Measurements from ENCODE around the gene MFSD1.
A peak's percentile ranks its signal among the peaks of the same experiment; 100 is the strongest.
"Not testable (repeated sequence)": the region's sequence is repeated elsewhere in the genome, so short reads cannot be mapped to it uniquely, and the experiment has no call there.

MFSD1 gene

GRCh38 chr3:158788446-158788845, 13.4 kb upstream of the MFSD1 start:
- Histone ChIP-seq H2BK15ac (replicated peaks; ENCODE audit: low read depth) (no peak overlapping the region), H3K27ac (ENCODE audit: low read depth, low read length) (no peak overlapping the region)
- WGBS (ENCODE audit: extremely low coverage, insufficient coverage, low lambda C conversion rate), result no CpG with 5 or more reads among the region's 1 CpG

DNA sequence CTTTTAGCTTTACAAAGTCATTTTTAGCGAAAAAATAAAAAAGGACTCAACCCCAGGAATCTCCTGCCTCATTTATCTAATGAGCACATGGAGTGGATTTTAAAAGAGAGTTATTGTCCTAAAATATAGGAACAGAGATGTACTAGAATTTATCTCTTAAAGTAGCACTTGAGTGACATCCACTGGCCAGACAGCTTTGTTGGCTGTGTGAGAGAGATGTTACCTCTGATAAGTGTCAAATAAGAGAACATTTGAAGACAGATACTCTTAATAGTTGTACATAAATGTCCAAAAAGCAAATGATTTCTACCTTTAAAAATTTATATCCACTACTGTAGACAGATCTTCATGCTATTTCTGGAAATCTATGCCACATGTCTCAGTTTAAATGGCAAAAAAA, 12.3 kb upstream of the MFSD1 start:
- no peaks in the 10 kb centered on the region for H3K27me3 ChIP-seq (ENCODE audit: insufficient read depth, low read length, poor library complexity)
- no peak overlapping the region for H3K27ac ChIP-seq (ENCODE audit: low read depth, low read length)
- no peak overlapping the region for H4K8ac ChIP-seq (ENCODE audit: low read depth, low read length)
- no peaks in the 10 kb centered on the region for H3K36me3 ChIP-seq (ENCODE audit: control insufficient read depth, insufficient read depth, low read length)
- H3K4me3 ChIP-seq (ENCODE audit: low read length), result no peak overlapping the region
- H4K5ac ChIP-seq (ENCODE audit: low read length), result no peak overlapping the region
- no CpG with 5 or more reads among the region's 1 CpG for WGBS (ENCODE audit: extremely low coverage, insufficient coverage, low lambda C conversion rate)
- H3K4me2 ChIP-seq (ENCODE audit: low read length), result no peak overlapping the region
- H3K56ac ChIP-seq (ENCODE audit: low read length), result no peak overlapping the region
- no peaks in the 10 kb centered on the region for H3K4me1 ChIP-seq (ENCODE audit: control insufficient read depth, low read depth, low read length)
- no peak overlapping the region for H2BK15ac ChIP-seq (replicated peaks; ENCODE audit: low read depth)
- no peak overlapping the region for H3K9ac ChIP-seq (ENCODE audit: low read length)
- H3K4ac ChIP-seq (ENCODE audit: low read depth, low read length), result no peak overlapping the region
- no peak overlapping the region for H2BK5ac ChIP-seq (ENCODE audit: low read length)
- no peak overlapping the region for H3K18ac ChIP-seq (ENCODE audit: low read length)
- no peak overlapping the region for H2AK5ac ChIP-seq (ENCODE audit: low read length)
- H3K23ac ChIP-seq (ENCODE audit: low read length), result no peak overlapping the region
- DNase-seq, result no peak
- no peaks in the 10 kb centered on the region for H3K79me1 ChIP-seq (ENCODE audit: low read length)
- no peak overlapping the region for H2BK120ac ChIP-seq (ENCODE audit: low read depth, low read length)
- no peaks in the 10 kb centered on the region for H3K79me2 ChIP-seq (ENCODE audit: control insufficient read depth, insufficient read depth, low read length)

More at GRCh38 chr3:158788446-158788845, 13.4 kb upstream of the MFSD1 start:
- Histone ChIP-seq H3K79me1 (ENCODE audit: low read length) (no peaks in the 10 kb centered on the region), H3K4ac (ENCODE audit: low read depth, low read length) (no peak overlapping the region), H3K9ac (ENCODE audit: low read length) (no peak overlapping the region), H3K4me1 (ENCODE audit: control insufficient read depth, low read depth, low read length) (no peaks in the 10 kb centered on the region), H4K8ac (ENCODE audit: low read depth, low read length) (no peak overlapping the region), H3K4me2 (ENCODE audit: low read length) (no peak overlapping the region), H3K18ac (ENCODE audit: low read length) (no peak overlapping the region), H3K4me3 (ENCODE audit: low read length) (no peak overlapping the region), H3K27me3 (ENCODE audit: insufficient read depth, low read length, poor library complexity) (no peaks in the 10 kb centered on the region), H4K5ac (ENCODE audit: low read length) (no peak overlapping the region), H3K36me3 (ENCODE audit: control insufficient read depth, insufficient read depth, low read length) (no peaks in the 10 kb centered on the region), H3K23ac (ENCODE audit: low read length) (no peak overlapping the region), H3K79me2 (ENCODE audit: control insufficient read depth, insufficient read depth, low read length) (no peaks in the 10 kb centered on the region), H2BK5ac (ENCODE audit: low read length) (no peak overlapping the region), H2BK120ac (ENCODE audit: low read depth, low read length) (no peak overlapping the region), H2AK5ac (ENCODE audit: low read length) (no peak overlapping the region), H3K56ac (ENCODE audit: low read length) (no peak overlapping the region)
- DNase-seq, result no peak

- H3K79me2 ChIP-seq (ENCODE audit: control insufficient read depth, insufficient read depth, low read length), result no peaks in the 10 kb centered on the region
- H3K18ac ChIP-seq (ENCODE audit: low read length), result no peak overlapping the region
- no peak overlapping the region for H4K8ac ChIP-seq (ENCODE audit: low read depth, low read length)
- H3K4ac ChIP-seq (ENCODE audit: low read depth, low read length), result no peak overlapping the region
- peak overlapping the region; percentile 60 for H3K56ac ChIP-seq (ENCODE audit: low read length)
- H3K27me3 ChIP-seq (ENCODE audit: insufficient read depth, low read length, poor library complexity), result no peaks in the 10 kb centered on the region
- WGBS (ENCODE audit: extremely low coverage, insufficient coverage, low lambda C conversion rate), result no CpG with 5 or more reads among the region's 11 CpGs
- no peaks in the 10 kb centered on the region for H3K4me1 ChIP-seq (ENCODE audit: control insufficient read depth, low read depth, low read length)
- no peak overlapping the region for H3K9ac ChIP-seq (ENCODE audit: low read length)
- no peaks in the 10 kb centered on the region for H3K79me1 ChIP-seq (ENCODE audit: low read length)
- H4K5ac ChIP-seq (ENCODE audit: low read length), result no peak overlapping the region
- H3K36me3 ChIP-seq (ENCODE audit: control insufficient read depth, insufficient read depth, low read length), result no peaks in the 10 kb centered on the region
- H3K4me2 ChIP-seq (ENCODE audit: low read length), result no peak overlapping the region
- no peak overlapping the region for H2BK5ac ChIP-seq (ENCODE audit: low read length)
- H3K23ac ChIP-seq (ENCODE audit: low read length), result no peak overlapping the region
- no peak overlapping the region for H3K27ac ChIP-seq (ENCODE audit: low read depth, low read length)
- H2BK120ac ChIP-seq (ENCODE audit: low read depth, low read length), result no peak overlapping the region
- DNase-seq, result peak; percentile 57
- H2AK5ac ChIP-seq (ENCODE audit: low read length), result no peak overlapping the region
- H3K4me3 ChIP-seq (ENCODE audit: low read length), result no peak overlapping the region
- H2BK15ac ChIP-seq (replicated peaks; ENCODE audit: low read depth), result no peak overlapping the region
Measured at GRCh38 chr3:158790901-158791589, 10.8 kb upstream of the MFSD1 start.

DNA sequence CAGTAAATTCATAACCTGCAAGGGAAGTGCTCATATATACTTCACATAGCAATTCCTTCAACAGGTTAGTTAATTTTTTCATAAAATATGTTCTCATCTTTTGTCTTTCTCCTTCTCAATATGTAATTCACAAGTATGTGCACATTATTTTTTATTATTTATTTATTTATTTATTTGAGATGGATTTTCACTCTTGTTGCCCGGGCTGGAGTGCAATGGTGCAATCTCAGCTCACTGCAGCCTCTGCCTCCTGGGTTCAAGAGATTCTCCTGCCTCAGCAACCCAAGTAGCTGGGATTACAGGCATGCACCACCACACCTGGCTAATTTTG, 10.3 kb upstream of the MFSD1 start:
- H3K36me3 ChIP-seq (ENCODE audit: control insufficient read depth, insufficient read depth, low read length); H4K5ac ChIP-seq (ENCODE audit: low read length); H2AK5ac ChIP-seq (ENCODE audit: low read length); H3K18ac ChIP-seq (ENCODE audit: low read length); H3K4me3 ChIP-seq (ENCODE audit: low read length); H3K79me1 ChIP-seq (ENCODE audit: low read length); H3K4me1 ChIP-seq (ENCODE audit: control insufficient read depth, low read depth, low read length); H3K27me3 ChIP-seq (ENCODE audit: insufficient read depth, low read length, poor library complexity); H3K56ac ChIP-seq (ENCODE audit: low read length); H3K23ac ChIP-seq (ENCODE audit: low read length); H2BK15ac ChIP-seq (replicated peaks; ENCODE audit: low read depth); H2BK120ac ChIP-seq (ENCODE audit: low read depth, low read length); H2BK5ac ChIP-seq (ENCODE audit: low read length); H3K4ac ChIP-seq (ENCODE audit: low read depth, low read length); H3K9ac ChIP-seq (ENCODE audit: low read length); H3K4me2 ChIP-seq (ENCODE audit: low read length); DNase-seq; H3K79me2 ChIP-seq (ENCODE audit: control insufficient read depth, insufficient read depth, low read length); H3K27ac ChIP-seq (ENCODE audit: low read depth, low read length); H4K8ac ChIP-seq (ENCODE audit: low read depth, low read length): not testable (repeated sequence)
- WGBS (ENCODE audit: extremely low coverage, insufficient coverage, low lambda C conversion rate), result no CpG with 5 or more reads among the region's 1 CpG

GRCh38 chr3:158792709-158793108, 9.1 kb upstream of the MFSD1 start:
- no peak overlapping the region for H3K4me2 ChIP-seq (ENCODE audit: low read length)
- no peak overlapping the region for H2AK5ac ChIP-seq (ENCODE audit: low read length)
- WGBS (ENCODE audit: extremely low coverage, insufficient coverage, low lambda C conversion rate), result no CpG with 5 or more reads among the region's 8 CpGs
- no peaks in the 10 kb centered on the region for H3K79me2 ChIP-seq (ENCODE audit: control insufficient read depth, insufficient read depth, low read length)
- no peak overlapping the region for H3K4me3 ChIP-seq (ENCODE audit: low read length)
- no peaks in the 10 kb centered on the region for H3K79me1 ChIP-seq (ENCODE audit: low read length)
- H3K18ac ChIP-seq (ENCODE audit: low read length), result no peak overlapping the region
- no peak overlapping the region for H2BK120ac ChIP-seq (ENCODE audit: low read depth, low read length)
- H3K23ac ChIP-seq (ENCODE audit: low read length), result no peak overlapping the region
- H4K5ac ChIP-seq (ENCODE audit: low read length), result no peak overlapping the region
- no peak overlapping the region for H4K8ac ChIP-seq (ENCODE audit: low read depth, low read length)
- H2BK15ac ChIP-seq (replicated peaks; ENCODE audit: low read depth), result no peak overlapping the region
- H3K27ac ChIP-seq (ENCODE audit: low read depth, low read length), result no peak overlapping the region
- no peaks in the 10 kb centered on the region for H3K4me1 ChIP-seq (ENCODE audit: control insufficient read depth, low read depth, low read length)
- H2BK5ac ChIP-seq (ENCODE audit: low read length), result no peak overlapping the region
- no peaks in the 10 kb centered on the region for H3K27me3 ChIP-seq (ENCODE audit: insufficient read depth, low read length, poor library complexity)
- no peak for DNase-seq
- no peak overlapping the region for H3K56ac ChIP-seq (ENCODE audit: low read length)
- no peak overlapping the region for H3K9ac ChIP-seq (ENCODE audit: low read length)
- no peak overlapping the region for H3K4ac ChIP-seq (ENCODE audit: low read depth, low read length)
- H3K36me3 ChIP-seq (ENCODE audit: control insufficient read depth, insufficient read depth, low read length), result no peaks in the 10 kb centered on the region

DNA sequence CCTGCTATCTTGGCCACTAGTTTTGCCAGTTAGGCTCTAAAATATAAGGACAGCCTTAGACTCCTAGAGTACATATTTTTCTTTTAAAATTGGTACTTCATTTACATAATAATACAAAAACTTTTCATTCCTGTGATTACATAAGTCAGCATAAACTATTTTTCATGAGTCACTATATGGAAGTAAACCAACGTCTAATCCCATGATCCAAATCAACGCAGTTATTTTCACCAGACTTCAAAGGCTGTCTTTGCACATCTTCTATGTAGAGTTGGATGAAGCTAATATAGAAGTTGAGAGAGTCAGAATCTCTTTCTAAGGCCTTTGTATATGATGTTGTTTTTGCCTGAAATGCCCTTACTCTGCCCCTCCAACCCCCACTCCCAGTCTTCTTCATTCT, 7.6 kb upstream of the MFSD1 start:
- Histone ChIP-seq H2BK15ac (replicated peaks; ENCODE audit: low read depth) (no peak overlapping the region), H3K9ac (ENCODE audit: low read length) (no peak overlapping the region), H3K4me3 (ENCODE audit: low read length) (no peak overlapping the region), H3K18ac (ENCODE audit: low read length) (no peak overlapping the region), H2BK5ac (ENCODE audit: low read length) (no peak overlapping the region), H3K4me1 (ENCODE audit: control insufficient read depth, low read depth, low read length) (no peaks in the 10 kb centered on the region), H3K4me2 (ENCODE audit: low read length) (no peak overlapping the region), H3K56ac (ENCODE audit: low read length) (no peak overlapping the region), H3K36me3 (ENCODE audit: control insufficient read depth, insufficient read depth, low read length) (no peaks in the 10 kb centered on the region), H4K5ac (ENCODE audit: low read length) (no peak overlapping the region), H3K23ac (ENCODE audit: low read length) (no peak overlapping the region), H2BK120ac (ENCODE audit: low read depth, low read length) (no peak overlapping the region), H3K4ac (ENCODE audit: low read depth, low read length) (no peak overlapping the region), H2AK5ac (ENCODE audit: low read length) (no peak overlapping the region), H4K8ac (ENCODE audit: low read depth, low read length) (no peak overlapping the region), H3K79me1 (ENCODE audit: low read length) (no peaks in the 10 kb centered on the region), H3K27me3 (ENCODE audit: insufficient read depth, low read length, poor library complexity) (no peaks in the 10 kb centered on the region), H3K79me2 (ENCODE audit: control insufficient read depth, insufficient read depth, low read length) (no peaks in the 10 kb centered on the region), H3K27ac (ENCODE audit: low read depth, low read length) (no peak overlapping the region)
- no CpG with 5 or more reads among the region's 2 CpGs for WGBS (ENCODE audit: extremely low coverage, insufficient coverage, low lambda C conversion rate)
- DNase-seq, result no peak
